ENCODE results near the gene ZSWIM3. TPM values are rescaled to one million over a fixed set of nuclear protein-coding genes. Genes with fewer than 3 reads are reported as not detected.
A peak's percentile ranks its signal among the peaks of the same experiment; 100 is the strongest.

ZSWIM3 gene
- total and polyA plus RNA-seq, 2 of the 13 experiments (the other 11 are each of a cell fraction or from before 2014, with no cell fraction given): 5.2 to 5.8 TPM

GRCh38 chr20:45921337-45922189, 64.1 kb downstream of the ZSWIM3 start (continued):
- no peak for TF ChIP-seq ZBTB34 (CRISPR knock-in tag; IDR thresholded peaks at IDR 0.05)
- TF ChIP-seq ZNF691 (CRISPR knock-in tag; IDR thresholded peaks at IDR 0.05; ENCODE audit: borderline replicate concordance, low read depth): no peak
- no peak for TF ChIP-seq SIX1 (CRISPR knock-in tag; IDR thresholded peaks at IDR 0.05; ENCODE audit: borderline replicate concordance)
- no peak for TF ChIP-seq IRX3 (CRISPR knock-in tag; IDR thresholded peaks at IDR 0.05; ENCODE audit: borderline replicate concordance, low read depth)
- TF ChIP-seq CREB3 (CRISPR knock-in tag; IDR thresholded peaks at IDR 0.05): no peak
- no peak for TF ChIP-seq ZBTB2 (CRISPR knock-in tag; IDR thresholded peaks at IDR 0.05; ENCODE audit: low read depth)
- 0 out of 2 replicates have a peak, but pooled peaks have one; percentile 48 for TF ChIP-seq SETDB1 (CRISPR knock-in tag; IDR thresholded peaks at IDR 0.05; ENCODE audit: borderline replicate concordance)
- TF ChIP-seq EEA1 (CRISPR knock-in tag; IDR thresholded peaks at IDR 0.05; ENCODE audit: borderline replicate concordance): no peak
- TF ChIP-seq AHDC1 (CRISPR knock-in tag; IDR thresholded peaks at IDR 0.05; ENCODE audit: borderline replicate concordance): no peak
- peak; percentile 96 for TF ChIP-seq ZMYM3 (CRISPR knock-in tag; IDR thresholded peaks at IDR 0.05)
- no peak for TF ChIP-seq ZNF577 (CRISPR knock-in tag; IDR thresholded peaks at IDR 0.05; ENCODE audit: borderline replicate concordance, low read depth)
- TF ChIP-seq ARID5B (CRISPR knock-in tag; IDR thresholded peaks at IDR 0.05): peak; percentile 75

Data from HepG2 (cell line).